Keratinocyte (primary cell): Measurements from ENCODE around the gene G6PC1.

Experiments used
- EZH2 ChIP-seq: IDR thresholded peaks from one replicate; pipeline ENCODE4 v1.6.1; 2012; ENCODE audit warnings: inconsistent platforms, mild to moderate bottlenecking, low read length, moderate library complexity
- TF ChIP-seq, protein P1 (sequence below), 3 experiments: IDR thresholded peaks in 1 of 3; conservative IDR thresholded peaks in 1 of 3; optimal IDR thresholded peaks in 1 of 3; 2 replicates in 2 of 3; 3 replicates in 1 of 3; pipeline versions ENCODE3 to v1.5.1; 2011; ENCODE audit warnings: low read length in 3 of 3, mild to moderate bottlenecking in 3 of 3, moderate library complexity in 2 of 3, control low read depth in 1 of 3, inconsistent platforms in 1 of 3; ENCODE audit not compliant: insufficient read depth in 2 of 3; ENCODE audit errors: extremely low read depth in 1 of 3

DNA sequence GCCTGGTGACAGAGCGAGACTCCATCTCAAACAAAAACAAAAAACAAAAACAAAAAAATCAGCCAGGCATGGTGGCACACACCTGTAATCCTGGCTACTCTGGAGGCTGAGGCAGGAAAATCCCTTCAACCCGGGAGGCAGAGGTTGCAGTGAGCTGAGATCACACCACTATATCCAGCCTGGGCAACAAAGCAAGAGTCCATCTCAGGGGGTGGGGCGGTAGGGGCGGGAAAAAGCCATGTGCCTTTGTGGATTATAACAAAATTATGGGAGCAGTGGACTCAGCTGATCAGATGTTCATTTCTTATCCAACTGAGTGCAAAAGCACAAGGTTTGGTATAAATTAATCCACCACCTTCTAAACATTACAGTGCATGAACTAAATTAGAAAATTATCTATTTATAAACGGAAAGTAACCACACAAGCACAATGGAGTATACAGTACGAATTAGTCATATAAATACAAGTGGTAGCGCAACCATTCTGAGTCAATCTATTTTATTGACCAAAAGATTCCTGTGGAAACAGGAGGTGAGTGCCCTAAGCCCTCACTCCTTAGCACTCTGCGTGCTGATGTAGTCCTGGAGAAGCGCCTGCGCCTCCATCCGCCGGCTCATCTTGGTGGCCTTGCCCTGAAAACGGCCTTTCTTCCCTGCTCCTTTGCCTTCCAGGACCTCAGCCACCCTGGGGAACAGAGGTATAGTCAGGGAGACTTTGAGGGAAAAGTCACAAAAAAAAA, 49.6 kb downstream of the G6PC1 start:
- TF ChIP-seq, protein P1, sequence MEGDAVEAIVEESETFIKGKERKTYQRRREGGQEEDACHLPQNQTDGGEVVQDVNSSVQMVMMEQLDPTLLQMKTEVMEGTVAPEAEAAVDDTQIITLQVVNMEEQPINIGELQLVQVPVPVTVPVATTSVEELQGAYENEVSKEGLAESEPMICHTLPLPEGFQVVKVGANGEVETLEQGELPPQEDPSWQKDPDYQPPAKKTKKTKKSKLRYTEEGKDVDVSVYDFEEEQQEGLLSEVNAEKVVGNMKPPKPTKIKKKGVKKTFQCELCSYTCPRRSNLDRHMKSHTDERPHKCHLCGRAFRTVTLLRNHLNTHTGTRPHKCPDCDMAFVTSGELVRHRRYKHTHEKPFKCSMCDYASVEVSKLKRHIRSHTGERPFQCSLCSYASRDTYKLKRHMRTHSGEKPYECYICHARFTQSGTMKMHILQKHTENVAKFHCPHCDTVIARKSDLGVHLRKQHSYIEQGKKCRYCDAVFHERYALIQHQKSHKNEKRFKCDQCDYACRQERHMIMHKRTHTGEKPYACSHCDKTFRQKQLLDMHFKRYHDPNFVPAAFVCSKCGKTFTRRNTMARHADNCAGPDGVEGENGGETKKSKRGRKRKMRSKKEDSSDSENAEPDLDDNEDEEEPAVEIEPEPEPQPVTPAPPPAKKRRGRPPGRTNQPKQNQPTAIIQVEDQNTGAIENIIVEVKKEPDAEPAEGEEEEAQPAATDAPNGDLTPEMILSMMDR (optimal IDR thresholded peaks at IDR 0.05 in 1 of 3, IDR thresholded peaks at IDR 0.05 in 1 of 3, conservative IDR thresholded peaks at IDR 0.05 in 1 of 3; ENCODE audit: extremely low read depth in 1 of 3, insufficient read depth in 2 of 3, low read length in 3 of 3), result no peak
- TF ChIP-seq EZH2, result no peak
